GM18505 (cell line): ENCODE data around the gene ENOX1.

Source experiments
- ATAC-seq: cut with Tn5 transposase; IDR thresholded peaks from one replicate; pipeline ENCODE4 v1.9.1; 2021; ENCODE audit not compliant: unreplicated experiment
- POLR2A ChIP-seq: IDR thresholded peaks from 4 replicates; pipeline ENCODE4 v1.6.1; 2011; ENCODE audit warnings: borderline replicate concordance; ENCODE audit not compliant: insufficient read depth, insufficient read length; ENCODE audit errors: extremely low read depth

The ENOX1 gene

DNA sequence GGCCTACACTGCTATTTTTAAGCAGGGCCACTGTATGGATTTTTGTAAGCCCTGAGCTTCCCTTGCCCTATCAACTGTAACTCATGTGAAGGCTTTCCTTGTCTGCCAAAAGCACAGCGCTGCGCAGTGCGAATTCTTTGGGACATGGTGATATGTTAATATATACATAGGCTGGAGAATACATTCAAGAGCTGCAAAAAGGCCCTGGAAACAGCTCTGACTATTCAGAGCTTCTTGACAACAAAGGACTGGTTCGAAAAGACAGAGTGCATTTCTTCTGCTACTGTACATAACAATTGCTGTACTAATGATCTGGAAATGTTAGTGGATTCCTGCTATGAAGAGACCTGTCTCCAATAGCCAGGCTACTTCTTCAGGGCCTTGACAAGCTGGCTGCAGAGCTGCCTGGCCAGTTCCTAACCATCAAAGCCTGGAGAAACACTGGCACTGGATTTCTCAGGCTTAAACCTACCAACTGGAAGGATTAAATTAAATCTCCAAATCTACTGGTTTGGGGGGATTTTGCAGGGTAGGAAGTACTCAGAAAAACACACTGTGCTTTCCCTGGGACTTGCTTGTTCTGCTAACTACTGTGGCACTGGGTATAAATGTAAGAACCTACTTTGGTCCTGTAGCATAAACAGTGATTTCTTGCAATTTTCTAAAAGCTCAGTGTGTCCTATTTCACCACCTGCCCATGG is 516.5 kb downstream of the ENOX1 start:
- no peak for ATAC-seq
- TF ChIP-seq POLR2A = no peak

DNA sequence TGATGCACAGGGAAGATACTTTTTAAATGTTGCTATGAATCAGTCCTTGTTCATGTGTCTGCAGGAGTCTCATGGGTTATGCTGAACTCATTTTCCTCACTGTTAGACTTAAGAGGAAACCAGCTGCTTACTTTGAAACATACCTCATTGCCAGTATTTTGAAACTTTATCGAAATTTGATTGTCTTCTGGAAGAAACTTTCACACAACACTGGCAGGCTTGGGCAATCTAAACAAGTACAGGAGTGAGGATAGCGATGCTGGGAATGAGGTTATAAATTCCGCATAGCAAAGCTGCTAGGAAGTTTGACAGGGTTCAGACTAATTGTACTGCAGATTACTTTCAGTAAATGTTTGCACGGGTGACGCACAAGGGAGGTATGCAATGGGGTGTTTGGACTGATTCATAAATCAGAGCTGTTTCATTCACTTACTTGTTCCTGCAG is 517.7 kb downstream of the ENOX1 start:
- ATAC-seq = no peak
- no peak for TF ChIP-seq POLR2A

DNA sequence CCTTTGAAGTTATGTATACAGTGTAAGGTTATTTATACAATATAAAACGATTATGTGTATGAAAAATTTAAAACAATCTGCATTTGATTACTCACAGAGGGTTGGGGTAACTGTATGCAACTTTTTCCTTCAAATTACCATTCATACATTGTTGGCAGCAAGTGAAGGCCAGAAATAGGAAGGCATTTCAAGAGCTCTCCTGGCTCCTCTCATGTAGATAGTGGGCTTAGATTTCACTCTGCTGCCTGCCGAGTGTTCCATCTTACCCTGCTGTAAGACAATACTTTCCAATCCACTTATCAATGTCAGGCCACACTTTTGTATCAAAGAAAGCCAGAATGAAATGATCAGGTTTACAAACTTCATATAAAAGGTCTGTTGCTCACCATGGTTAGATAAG is 518.1 kb downstream of the ENOX1 start:
- ATAC-seq = no peak
- TF ChIP-seq POLR2A = no peak

DNA sequence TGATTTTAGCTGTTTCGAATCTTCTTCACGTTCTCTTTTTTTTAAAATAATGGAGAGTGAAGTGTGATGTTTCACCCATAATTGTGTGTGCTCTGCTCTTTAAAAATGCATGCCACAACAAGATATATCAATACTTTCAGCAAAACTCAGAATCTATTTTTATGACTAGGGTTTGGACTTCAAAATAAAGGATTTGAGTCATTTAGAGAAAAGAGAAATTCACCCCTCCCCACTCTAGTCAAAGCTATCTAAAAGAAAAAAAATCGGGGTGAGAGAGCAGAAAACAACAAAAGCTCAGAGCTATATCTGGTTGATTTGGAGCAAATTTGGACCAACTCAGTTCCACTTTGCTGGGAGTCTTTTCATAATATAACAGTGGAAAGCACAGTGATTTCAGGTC is 518.9 kb downstream of the ENOX1 start:
- no peak for ATAC-seq

DNA sequence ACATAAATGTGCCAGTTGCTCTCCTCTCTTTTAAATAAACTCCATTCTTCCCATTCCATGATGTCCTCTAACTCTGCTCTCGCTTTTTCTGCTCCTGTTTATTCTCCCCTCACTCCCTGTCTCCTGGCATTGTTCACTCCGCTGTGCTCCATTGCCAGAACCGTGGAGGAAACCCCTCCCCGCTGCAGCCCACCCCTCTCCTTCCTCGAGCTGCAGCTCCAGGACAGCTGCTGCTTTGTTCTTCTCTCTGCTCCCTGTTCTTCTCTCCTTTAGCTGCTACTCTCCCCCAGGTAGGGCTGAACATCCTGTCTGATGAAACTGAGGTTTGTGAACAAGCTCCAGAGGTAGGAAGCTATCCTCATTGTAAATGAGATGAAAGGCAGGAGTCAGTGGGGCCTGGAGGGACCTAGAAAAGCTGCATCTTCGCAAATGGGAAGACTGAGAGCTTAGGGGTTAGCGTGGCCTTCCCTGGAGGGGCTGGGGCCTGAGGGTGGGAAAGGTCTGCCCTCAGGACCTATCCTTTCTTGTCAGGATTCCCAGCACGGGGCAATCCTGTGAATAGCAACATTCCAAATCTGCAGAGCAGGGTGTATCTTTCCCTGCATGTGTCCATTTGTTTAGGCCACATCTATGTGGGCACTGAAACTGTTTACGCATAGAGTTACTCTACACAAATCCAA is 519.7 kb downstream of the ENOX1 start:
- TF ChIP-seq POLR2A = no peak
- ATAC-seq = no peak

More for the DNA sequence above, 518.9 kb downstream of the ENOX1 start:
- TF ChIP-seq POLR2A = no peak

DNA sequence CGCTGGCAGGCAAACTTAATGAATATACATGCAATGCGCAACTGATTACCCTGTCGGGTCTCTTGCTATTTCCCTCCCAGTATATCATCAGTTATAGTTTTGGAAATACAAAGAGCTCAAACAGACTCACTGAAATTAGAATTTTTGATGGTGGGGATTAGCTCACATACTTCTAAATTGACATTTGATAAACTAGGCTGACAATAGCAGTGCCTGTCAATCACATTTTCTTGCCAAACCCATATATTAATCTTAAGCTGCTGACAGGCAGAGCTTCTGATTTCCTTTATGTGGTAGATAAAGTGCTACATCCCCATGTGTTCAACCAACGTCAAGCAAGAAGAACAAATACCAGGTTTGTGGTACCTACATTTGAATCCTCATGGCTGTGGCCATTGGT is 521.7 kb downstream of the ENOX1 start:
- no peak for TF ChIP-seq POLR2A
- no peak for ATAC-seq

DNA sequence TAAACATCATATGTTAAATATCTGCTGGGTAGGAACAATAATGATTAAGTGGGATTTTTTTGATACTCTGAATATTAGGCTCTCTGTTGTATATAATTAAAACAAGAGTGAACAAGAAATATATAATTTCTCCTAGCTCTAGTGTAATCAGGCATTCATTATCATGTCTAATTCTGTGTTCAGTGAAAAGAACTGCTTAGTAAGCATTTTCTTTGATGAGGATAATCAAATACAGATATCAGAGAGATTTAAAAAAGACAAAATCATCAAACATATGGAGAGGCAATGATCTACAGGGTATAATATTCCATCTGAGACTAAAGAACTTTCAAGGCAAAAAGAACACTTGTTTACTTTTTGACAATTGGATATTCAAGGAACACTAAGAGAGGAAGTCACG is 522.3 kb downstream of the ENOX1 start:
- TF ChIP-seq POLR2A = no peak
- no peak for ATAC-seq

DNA sequence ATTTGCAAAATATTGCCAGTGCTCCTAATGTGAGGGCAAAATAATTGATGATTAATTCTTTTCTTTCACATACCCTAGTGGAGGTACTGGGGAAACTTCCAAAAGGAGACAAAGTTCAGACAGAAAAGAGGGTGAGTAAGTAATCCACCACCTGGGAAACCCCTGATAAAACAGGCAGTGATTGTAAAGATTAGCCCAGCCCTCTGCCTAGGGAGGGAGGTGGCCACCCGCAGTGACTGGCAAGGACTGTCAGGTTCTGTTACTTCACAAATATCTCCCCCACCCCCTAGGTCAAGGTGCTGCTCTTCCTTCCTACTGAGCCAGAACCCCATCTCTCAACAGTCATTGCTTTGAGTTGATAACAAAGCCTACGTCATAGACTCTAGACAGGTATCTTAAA is 523.7 kb downstream of the ENOX1 start:
- no peak for TF ChIP-seq POLR2A
- no peak for ATAC-seq

DNA sequence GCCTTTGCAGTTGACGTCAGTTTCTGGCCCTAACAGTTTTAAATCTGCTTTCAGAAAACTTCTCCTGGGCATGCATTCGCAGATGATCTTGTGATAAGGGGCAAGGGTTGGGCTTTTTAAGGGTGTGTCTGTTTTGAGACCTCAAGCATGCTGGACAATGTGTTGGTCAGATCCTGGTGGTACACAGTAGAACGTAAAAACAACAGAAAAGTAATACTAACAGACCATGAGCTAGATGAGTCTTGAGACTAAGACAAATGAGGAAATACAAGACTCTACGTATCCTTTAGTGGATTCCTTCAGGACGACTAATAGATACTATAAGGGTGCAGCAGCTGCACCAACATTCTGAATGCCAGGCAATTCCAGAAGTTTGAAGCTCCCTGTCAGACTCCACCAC is 525.8 kb downstream of the ENOX1 start:
- no peak for TF ChIP-seq POLR2A
- no peak for ATAC-seq

DNA sequence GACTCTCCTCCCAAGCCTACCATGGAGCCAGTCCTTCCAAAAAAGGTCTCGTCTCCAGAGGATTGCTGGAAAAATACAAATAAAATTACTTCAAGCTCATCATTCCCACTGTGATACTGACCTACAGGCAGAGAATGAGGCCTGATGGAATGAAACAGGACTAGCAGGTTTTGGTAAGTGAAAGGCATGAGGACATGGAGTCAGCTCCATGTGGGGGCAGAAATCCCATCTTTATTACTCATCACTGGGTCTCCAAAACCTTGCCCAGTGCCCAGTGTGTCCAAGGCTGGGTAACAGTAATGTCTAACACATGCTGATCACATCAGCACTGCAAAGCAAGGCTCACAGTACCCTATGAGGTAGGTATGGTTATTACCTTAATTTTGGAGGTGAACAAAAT is 528.0 kb downstream of the ENOX1 start:
- ATAC-seq = no peak
- TF ChIP-seq POLR2A = no peak

DNA sequence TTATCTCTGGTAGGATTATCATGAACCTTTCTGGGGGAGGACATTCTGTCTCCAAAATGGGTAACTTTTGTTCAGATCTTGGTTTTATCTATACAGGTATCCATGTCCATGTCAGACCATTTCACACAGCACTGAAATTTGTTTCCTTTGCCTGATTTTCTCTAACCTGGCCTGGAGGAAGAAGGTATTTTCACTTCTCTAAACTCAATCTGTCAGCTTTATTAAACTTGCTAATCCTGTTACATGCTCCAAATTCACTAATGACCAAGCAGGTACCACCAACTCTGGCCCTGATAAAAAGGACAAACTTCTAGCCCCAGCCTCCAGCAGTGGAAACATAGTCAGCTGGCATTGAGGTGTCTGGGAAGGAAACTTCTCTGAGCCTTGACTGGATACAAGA is 529.0 kb downstream of the ENOX1 start:
- ATAC-seq = no peak
- TF ChIP-seq POLR2A = no peak

DNA sequence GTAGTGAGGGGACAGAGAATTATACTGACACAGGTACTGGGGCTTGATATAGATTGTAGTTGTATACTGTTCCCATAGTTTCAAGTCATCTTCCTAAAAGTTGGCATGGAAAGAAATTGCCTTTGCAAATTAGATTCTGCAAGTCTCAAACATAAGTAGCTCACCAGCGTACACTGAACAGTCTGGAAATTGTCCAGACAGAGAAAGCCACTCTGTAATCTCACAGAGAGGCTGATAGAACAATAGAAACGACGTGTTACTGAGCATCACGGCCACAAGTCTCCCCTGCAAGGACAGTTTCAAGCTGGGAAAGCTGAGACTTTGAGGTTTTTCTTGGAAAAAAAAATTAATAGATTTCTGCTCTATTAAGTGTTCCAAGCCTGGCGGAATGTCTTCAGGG is 534.8 kb downstream of the ENOX1 start:
- no peak for TF ChIP-seq POLR2A
- ATAC-seq = no peak

DNA sequence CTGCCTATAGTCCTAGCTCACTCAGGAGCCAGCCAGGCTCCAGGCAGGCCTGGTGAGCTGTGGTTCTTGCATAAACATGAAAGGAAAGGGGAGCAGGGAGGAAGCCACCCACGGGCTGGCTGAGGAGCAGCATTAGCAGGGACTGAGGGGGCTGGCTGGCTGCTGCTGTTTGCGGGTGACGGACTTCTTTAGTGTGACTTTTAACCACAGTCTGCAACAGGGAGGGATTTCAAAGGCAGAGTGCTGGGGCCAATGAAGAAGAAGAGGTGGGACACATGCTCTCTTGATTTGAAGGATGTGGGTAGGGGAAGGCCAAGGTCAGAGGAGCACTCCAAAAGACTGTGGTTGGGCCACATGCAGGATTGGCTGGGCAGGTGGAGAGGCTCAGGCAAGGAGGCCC is 540.4 kb downstream of the ENOX1 start:
- TF ChIP-seq POLR2A = no peak
- ATAC-seq = no peak

DNA sequence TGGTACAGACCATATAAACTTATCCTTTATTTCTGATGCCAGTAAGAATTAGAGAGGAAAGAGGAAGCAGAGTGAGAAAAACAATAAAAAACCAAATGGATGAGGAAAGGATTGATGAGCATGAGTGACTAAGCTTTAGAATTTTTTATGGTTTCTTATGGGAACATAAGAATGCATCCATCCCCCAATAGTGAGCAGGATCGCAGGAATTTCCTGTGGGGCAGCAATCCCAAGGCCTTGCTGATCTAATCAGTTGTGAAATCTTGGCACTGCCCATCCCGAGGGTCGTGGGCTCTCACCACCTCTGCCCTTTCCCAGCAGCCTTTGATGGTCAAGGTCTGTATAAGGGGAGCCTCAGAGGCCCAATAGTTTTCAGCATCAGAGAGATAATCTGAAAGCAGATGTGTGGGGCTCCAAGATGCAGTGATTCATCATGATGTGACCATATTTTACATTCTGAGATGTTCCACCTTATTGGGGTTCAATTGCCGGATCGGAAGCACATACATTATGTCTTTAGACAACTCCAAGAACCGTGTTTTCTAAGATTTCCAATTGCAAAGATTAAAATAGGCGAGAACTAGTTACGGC is 541.3 kb downstream of the ENOX1 start:
- no peak for TF ChIP-seq POLR2A
- ATAC-seq = no peak
